GM03348 (cell line): Measurements from ENCODE around the gene CTIF.

Experiments
- DNase-seq: peaks from one replicate; pipeline ENCODE4 v3.0.0; 2012; ENCODE audit warnings: low spot score

CTIF gene

GRCh38 chr18:48901145-48902022 lies 362.6 kb downstream of the CTIF start:
- no peak for DNase-seq

GRCh38 chr18:48902023-48902855 lies 363.4 kb downstream of the CTIF start:
- DNase-seq: peak; percentile 95

- DNase-seq: peak; percentile 40
These were observed 364.2 kb downstream of the CTIF start for GRCh38 chr18:48902856-48903601.

- no peak for DNase-seq
These were observed 365.3 kb downstream of the CTIF start for GRCh38 chr18:48904091-48904490.

- DNase-seq: no peak
These were observed 366.1 kb downstream of the CTIF start for GRCh38 chr18:48904847-48905394.

GRCh38 chr18:48905513-48905912 lies 366.7 kb downstream of the CTIF start:
- DNase-seq: no peak

GRCh38 chr18:48908916-48909315 lies 370.1 kb downstream of the CTIF start:
- DNase-seq: no peak

- no peak for DNase-seq
These were observed 370.9 kb downstream of the CTIF start for GRCh38 chr18:48909721-48910120.

- no peak for DNase-seq
These were observed 372.2 kb downstream of the CTIF start for GRCh38 chr18:48910972-48911545.
